SK-N-SH (cell line): ENCODE measurements around the gene NLGN1. TPM values are rescaled to one million over a fixed set of nuclear protein-coding genes. Genes with fewer than 3 reads are reported as not detected.

ENCODE experiments used
- CTCF ChIA-PET: fragments of 300-600, 350-600 bp; formaldehyde crosslinking; extraction: SDS; loops from one replicate; lab custom pipeline; 2021; lab: Yijun Ruan, JAX
- POLR2A ChIA-PET: fragments of 350-600 bp; sonication (Branson Sonifier 250); formaldehyde crosslinking; extraction: SDS; loops from one replicate; lab custom pipeline; 2020; ENCODE audit warnings: antibody characterized with exemption, inconsistent platforms; lab: Yijun Ruan, JAX
- DNase-seq: peaks from one replicate; pipeline ENCODE4 v3.0.0; 2012
- H2AFZ ChIP-seq: fragments of 200-600 bp; sonication (generic); 2 replicates; pipeline ENCODE4 v1.8.1; 2016; ENCODE audit warnings: antibody characterized with exemption, mild to moderate bottlenecking, low read depth
- H3F3A ChIP-seq: fragments of 200-600 bp; sonication (generic); replicated peaks from 2 replicates; pipeline ENCODE3; 2016; ENCODE audit warnings: antibody characterized with exemption, mild to moderate bottlenecking; ENCODE audit not compliant: insufficient read depth
- H3K27ac ChIP-seq, 2 experiments: fragments of 200-500 bp in 1 of 2; fragments of 200-600 bp in 1 of 2; sonication (Bioruptor generic) in 1 of 2; sonication (generic), shearing (Covaris generic) in 1 of 2; 2 replicates each; pipeline versions ENCODE4 v1.5.1 to v1.6.1; 2014 to 2016; ENCODE audit warnings: low read depth in 2 of 2, inconsistent platforms in 1 of 2, low read length in 1 of 2, mild to moderate bottlenecking in 1 of 2, mixed read lengths in 1 of 2
- H3K27me3 ChIP-seq: fragments of 200-600 bp; sonication (generic), shearing (Covaris generic); 2 replicates; pipeline ENCODE4 v1.6.1; 2016; ENCODE audit warnings: mixed run types; ENCODE audit not compliant: insufficient read depth
- H3K36me3 ChIP-seq, 2 experiments: fragments of 200-500 bp in 1 of 2; fragments of 200-600 bp in 1 of 2; sonication (Bioruptor generic) in 1 of 2; sonication (generic) in 1 of 2; replicated peaks in 1 of 2; 2 replicates each; pipeline versions ENCODE3 to v1.5.1; 2014 to 2016; ENCODE audit warnings: low read length in 1 of 2, mild to moderate bottlenecking in 1 of 2; ENCODE audit not compliant: insufficient read depth in 2 of 2, control insufficient read depth in 1 of 2
- H3K4me1 ChIP-seq, 2 experiments: fragments of 200-500 bp in 1 of 2; fragments of 200-600 bp in 1 of 2; sonication (Bioruptor generic) in 1 of 2; sonication (generic), shearing (Covaris generic) in 1 of 2; 2 replicates each; pipeline versions ENCODE4 v1.5.1 to v1.6.1; 2014 to 2016; ENCODE audit warnings: low read depth in 1 of 2, low read length in 1 of 2, mixed run types in 1 of 2; ENCODE audit not compliant: insufficient read depth in 2 of 2, control insufficient read depth in 1 of 2
- H3K4me2 ChIP-seq: fragments of 200-600 bp; sonication (generic), shearing (Covaris generic); 2 replicates; pipeline ENCODE4 v1.6.1; 2017; ENCODE audit warnings: mixed run types
- H3K4me3 ChIP-seq, 2 experiments: fragments of 200-500 bp in 1 of 2; fragments of 200-600 bp in 1 of 2; sonication (Bioruptor generic) in 1 of 2; sonication (generic), shearing (Covaris generic) in 1 of 2; 2 replicates each; pipeline versions ENCODE4 v1.5.1 to v1.8.1; 2014 to 2016; ENCODE audit warnings: low read depth in 2 of 2, inconsistent platforms in 1 of 2, low read length in 1 of 2, mild to moderate bottlenecking in 1 of 2, mixed read lengths in 1 of 2, moderate library complexity in 1 of 2
- H3K79me2 ChIP-seq: fragments of 200-600 bp; sonication (generic); 2 replicates; pipeline ENCODE4 v1.8.1; 2017; ENCODE audit warnings: mild to moderate bottlenecking; ENCODE audit not compliant: insufficient read depth
- H3K9ac ChIP-seq: fragments of 200-600 bp; sonication (generic); 2 replicates; pipeline ENCODE4 v1.6.1; 2017; ENCODE audit warnings: mixed run types
- H3K9me2 ChIP-seq: fragments of 200-600 bp; sonication (generic); 2 replicates; pipeline ENCODE4 v1.6.1; 2017; ENCODE audit warnings: mixed run types
- H3K9me3 ChIP-seq: fragments of 200-600 bp; sonication (generic); 2 replicates; pipeline ENCODE4 v1.6.1; 2017; ENCODE audit warnings: mixed run types, mild to moderate bottlenecking, moderate library complexity
- H4K20me1 ChIP-seq: fragments of 200-600 bp; sonication (generic); 2 replicates; pipeline ENCODE4 v1.6.1; 2017; ENCODE audit warnings: mild to moderate bottlenecking, mixed run types; ENCODE audit not compliant: insufficient read depth
- CHD2 ChIP-seq: fragments of 150-350 bp; IDR thresholded peaks from 2 replicates; pipeline ENCODE4 v1.6.1; 2018; ENCODE audit warnings: low read length; ENCODE audit not compliant: partially characterized antibody
- CTCF ChIP-seq: fragments of 200-600 bp; sonication (generic); IDR thresholded peaks from 2 replicates; pipeline ENCODE4 v1.6.1; 2017; ENCODE audit warnings: antibody characterized with exemption, mild to moderate bottlenecking, moderate library complexity
- EP300 ChIP-seq, 2 experiments: IDR thresholded peaks; 2 replicates each; pipeline versions ENCODE4 v1.4.0 to v1.6.1; 2012; ENCODE audit warnings: borderline replicate concordance in 1 of 2, low read depth in 1 of 2, low read length in 1 of 2
- EZH2phosphoT487 ChIP-seq: fragments of 200-600 bp; sonication (generic); IDR thresholded peaks from 2 replicates; pipeline ENCODE4 v1.6.1; 2017; ENCODE audit warnings: low read depth, mixed run types, mild to moderate bottlenecking, antibody characterized with exemption, moderate library complexity, borderline replicate concordance
- FOXJ3 ChIP-seq: sonication (generic); formaldehyde crosslinking; IDR thresholded peaks from 2 replicates; pipeline ENCODE4 v1.5.1; 2020; ENCODE audit warnings: mild to moderate bottlenecking, missing genetic modification reagents
- GABPA ChIP-seq: IDR thresholded peaks from 2 replicates; pipeline ENCODE4 v1.4.0; 2012; ENCODE audit warnings: low read depth, mild to moderate bottlenecking
- GATA2 ChIP-seq: sonication (generic); formaldehyde crosslinking; IDR thresholded peaks from 2 replicates; pipeline ENCODE4 v1.5.0; 2020; ENCODE audit warnings: mild to moderate bottlenecking, missing genetic modification reagents
- JUND ChIP-seq: IDR thresholded peaks from 2 replicates; pipeline ENCODE4 v1.4.0; 2012
- MAX ChIP-seq: IDR thresholded peaks from 2 replicates; pipeline ENCODE4 v1.4.0; 2012; ENCODE audit warnings: low read depth
- NFIC ChIP-seq: IDR thresholded peaks from 2 replicates; pipeline ENCODE4 v1.4.0; 2012; ENCODE audit warnings: borderline replicate concordance
- NRF1 ChIP-seq: IDR thresholded peaks from 2 replicates; pipeline ENCODE4 v1.6.1; 2012; ENCODE audit warnings: low read depth, mild to moderate bottlenecking, low read length
- PBX3 ChIP-seq: IDR thresholded peaks from 2 replicates; pipeline ENCODE4; 2012
- POLR2AphosphoS5 ChIP-seq: IDR thresholded peaks from 2 replicates; pipeline ENCODE4 v1.6.1; 2012; ENCODE audit warnings: low read depth, low read length
- REST ChIP-seq: IDR thresholded peaks from 2 replicates; pipeline ENCODE4 v1.6.1; 2012; ENCODE audit warnings: mild to moderate bottlenecking, low read depth, low read length, moderate library complexity
- RXRA ChIP-seq: IDR thresholded peaks from 2 replicates; pipeline ENCODE4 v1.4.0; 2012; ENCODE audit warnings: low read depth, mild to moderate bottlenecking, borderline replicate concordance
- SIN3A ChIP-seq: IDR thresholded peaks from 2 replicates; pipeline ENCODE4 v1.6.1; 2012; ENCODE audit warnings: low read depth, mild to moderate bottlenecking, low read length, moderate library complexity, borderline replicate concordance
- SMC3 ChIP-seq: IDR thresholded peaks from 2 replicates; pipeline ENCODE4 v1.6.1; 2012; ENCODE audit warnings: low read depth, low read length, improper control_type of control experiment
- TCF12 ChIP-seq: IDR thresholded peaks from 2 replicates; pipeline ENCODE4 v1.4.0; 2012
- TEAD4 ChIP-seq: IDR thresholded peaks from 2 replicates; pipeline ENCODE4 v1.4.0; 2012; ENCODE audit warnings: mild to moderate bottlenecking, borderline replicate concordance; ENCODE audit not compliant: insufficient read depth
- ZBTB33 ChIP-seq: IDR thresholded peaks from 2 replicates; pipeline ENCODE4 v1.4.0; 2012; ENCODE audit warnings: low read depth, borderline replicate concordance
- WGBS: methylation state at CpG from one replicate; pipeline ENCODE4 v1.1.6; 2017; ENCODE audit warnings: low lambda C conversion rate; 5-methylcytosine and 5-hydroxymethylcytosine counted together
- polyA plus RNA-seq, 3 experiments: library from polyadenylated mRNA; depleted of rRNA; stranded (reverse); fragments of >200 nt; gene quantifications; 2 replicates each; pipeline ENCODE4 v1.2.3, GENCODE V29; 2012

The NLGN1 gene
- polyA plus RNA-seq, 1 of the 3 experiments (the other 2 are of a cell fraction), result 1.5 TPM

GRCh38 chr3:173587055-173587454, 189.5 kb downstream of the NLGN1 start:
- Histone ChIP-seq H2AFZ (peak overlapping the region; percentile 93; the same call in 1 of the 2 replicates), H3K9me3 (no peaks in the 10 kb centered on the region), H3K4me2 (peak overlapping the region; percentile 88), H3K9ac (no peak overlapping the region; the same call in 1 of the 2 replicates), H3K9me2 (no peaks in the 10 kb centered on the region), H3F3A (peaks cover 26% of the 10 kb centered on the region), H3K79me2 (peaks cover 24% of the 10 kb centered on the region), H3K4me1 (peaks cover 0 to 5% of the 10 kb centered on the region in 2 experiments; a peak in 2 of 4 replicates), H4K20me1 (no peaks in the 10 kb centered on the region), H3K27me3 (no peaks in the 10 kb centered on the region), H3K36me3 (no peaks in the 10 kb centered on the region), H3K4me3 (no peak overlapping the region; a peak in 1 of 4 replicates), H3K27ac (peak overlapping the region in 1 of 2 experiments; percentile 72; a peak in 1 of 4 replicates)
- ChIA-PET CTCF (interaction anchor here (1.0 kb wide), 1 partner anchor 538 kb away, joined by 3 read pairs; no protein-coding TSS in a partner anchor), POLR2A (no interaction called here)
- WGBS, result 89% methylated on average over 1 of the region's 1 CpG
- DNase-seq, result no peak
- no peak for TF ChIP-seq NFIC
- no peak for TF ChIP-seq EP300 (IDR thresholded peaks at IDR 0.05; ENCODE audit: borderline replicate concordance in 1 of 2, low read depth in 1 of 2, low read length in 1 of 2)
- TF ChIP-seq NRF1, result no peak
- TF ChIP-seq POLR2AphosphoS5, result no peak
- no peak for TF ChIP-seq PBX3
- no peak for TF ChIP-seq TCF12
- TF ChIP-seq CHD2, result no peak
- TF ChIP-seq GATA2 (CRISPR knock-in tag), result no peak
- TF ChIP-seq FOXJ3 (CRISPR knock-in tag), result no peak
- TF ChIP-seq SIN3A, result no peak
- no peak for TF ChIP-seq RXRA
- TF ChIP-seq TEAD4, result no peak
- TF ChIP-seq MAX, result no peak
- TF ChIP-seq EZH2phosphoT487, result no peak
- TF ChIP-seq ZBTB33, result no peak
- TF ChIP-seq JUND, result no peak
- TF ChIP-seq REST, result no peak
- TF ChIP-seq GABPA, result no peak
- TF ChIP-seq CTCF, result no peak
- no peak for TF ChIP-seq SMC3
